HepG2 (cell line): ENCODE measurements around the gene IGF2. TPM values are rescaled to one million over a fixed set of nuclear protein-coding genes. Genes with fewer than 3 reads are reported as not detected.

Source experiments
- ATAC-seq: fragments of 200-7000 bp; cut with Tn5 transposase; 3 replicates; pipeline ENCODE4 v1.9.1; 2020; ENCODE audit warnings: mild to moderate bottlenecking, moderate library complexity
- BruUV-seq: library from RNA; stranded (reverse); fragments of 400-500 nt; replicated peaks from 2 replicates; lab custom pipeline; 2021; lab: Mats Ljungman, UMichigan
- CTCF ChIA-PET: fragments of 300-600 bp; formaldehyde crosslinking; extraction: SDS; loops from one replicate; lab custom pipeline; 2021; ENCODE audit warnings: low total read pairs, inconsistent platforms, low intra/inter-chr PET ratio; lab: Yijun Ruan, JAX
- POLR2A ChIA-PET: fragments of 350-600 bp; sonication (Branson Sonifier 250); formaldehyde crosslinking; loops from one replicate; lab custom pipeline; 2020; ENCODE audit warnings: antibody characterized with exemption, inconsistent platforms; lab: Yijun Ruan, JAX
- DNase-seq: peaks from one replicate; pipeline ENCODE4 v3.0.0-alpha.2; 2015; ENCODE audit warnings: low spot score
- FAIRE-seq: peaks from 3 replicates; lab custom pipeline; 2011; peaks lifted over from hg19 to GRCh38; lab: Jason Lieb, UNC
- H2AFZ ChIP-seq: one replicate; pipeline ENCODE4 v1.6.1; 2011; ENCODE audit warnings: low read length, inconsistent platforms
- H3K27ac ChIP-seq: fragments of 300-600 bp; 3 replicates; pipeline ENCODE4 v1.8.0; 2011; ENCODE audit warnings: mixed run types, mild to moderate bottlenecking, mixed read lengths, low read length, inconsistent platforms; ENCODE audit not compliant: insufficient read depth; ENCODE audit errors: extremely low read length
- H3K27me3 ChIP-seq, 2 experiments: fragments of 200-600 bp in 1 of 2; 2 replicates in 1 of 2; 3 replicates in 1 of 2; pipeline versions ENCODE4 v1.6.0 to v1.8.0; 2011; ENCODE audit warnings: low read length in 2 of 2, mild to moderate bottlenecking in 2 of 2, moderate library complexity in 2 of 2, inconsistent platforms in 1 of 2; ENCODE audit not compliant: insufficient read depth in 2 of 2, control insufficient read depth in 1 of 2
- H3K36me3 ChIP-seq, 2 experiments: fragments of 200-600 bp in 1 of 2; replicated peaks in 1 of 2; 2 replicates in 1 of 2; 3 replicates in 1 of 2; pipeline versions ENCODE4 v1.5.1 to v1.8.0; 2011; ENCODE audit warnings: low read length in 2 of 2, inconsistent platforms in 1 of 2; ENCODE audit not compliant: insufficient read depth in 2 of 2, control insufficient read depth in 1 of 2
- H3K4me1 ChIP-seq: 2 replicates; pipeline ENCODE4 v1.5.1; 2012; ENCODE audit warnings: low read length, inconsistent platforms; ENCODE audit not compliant: insufficient read depth
- H3K4me2 ChIP-seq: 2 replicates; pipeline ENCODE4 v1.6.0; 2011; ENCODE audit warnings: low read depth, low read length, inconsistent platforms
- H3K4me3 ChIP-seq, 3 experiments: fragments of 200-600 bp in 1 of 3; sonication (generic), shearing (Covaris generic) in 1 of 3; replicated peaks in 1 of 3; 2 replicates each; pipeline ENCODE4 v1.5.1; 2011 to 2016; ENCODE audit warnings: low read length in 3 of 3, inconsistent platforms in 2 of 3, low read depth in 2 of 3, mild to moderate bottlenecking in 2 of 3, control low read depth in 1 of 3, mixed read lengths in 1 of 3; ENCODE audit not compliant: insufficient read depth in 1 of 3
- H3K79me2 ChIP-seq: one replicate; pipeline ENCODE4 v1.6.1; 2011; ENCODE audit warnings: low read length, inconsistent platforms; ENCODE audit not compliant: insufficient read depth
- H3K9ac ChIP-seq: 2 replicates; pipeline ENCODE4 v1.6.0; 2011; ENCODE audit warnings: mild to moderate bottlenecking, low read depth, low read length, inconsistent platforms; ENCODE audit not compliant: insufficient read depth
- H3K9me3 ChIP-seq: 2 replicates; pipeline ENCODE4 v1.5.1; 2012; ENCODE audit warnings: mild to moderate bottlenecking, low read length
- H4K20me1 ChIP-seq: 2 replicates; pipeline ENCODE4 v1.6.0; 2011; ENCODE audit warnings: inconsistent platforms, mild to moderate bottlenecking, low read length, moderate library complexity; ENCODE audit not compliant: insufficient read depth
- BATF2 ChIP-seq: sonication (generic); formaldehyde crosslinking; IDR thresholded peaks from 2 replicates; pipeline ENCODE4 v1.8.0; 2022; ENCODE audit warnings: mild to moderate bottlenecking, missing genetic modification reagents, moderate library complexity
- HOXA5 ChIP-seq: sonication (generic); formaldehyde crosslinking; IDR thresholded peaks from 2 replicates; pipeline ENCODE4 v1.4.0; 2020; ENCODE audit warnings: missing genetic modification reagents
- KAT2B ChIP-seq: fragments of 150-350 bp; IDR thresholded peaks from 2 replicates; pipeline ENCODE4 v1.6.1; 2014; ENCODE audit warnings: low read depth, low read length, borderline replicate concordance
- RNF2 ChIP-seq: fragments of 450-650 bp; conservative IDR thresholded peaks from 2 replicates; pipeline ENCODE4 v1.6.1; 2016; ENCODE audit warnings: low read depth
- U2AF2 ChIP-seq: fragments of 200-400 bp; formaldehyde crosslinking; IDR thresholded peaks from 2 replicates; pipeline ENCODE4 v1.6.1; 2017; ENCODE audit warnings: low read depth, mild to moderate bottlenecking, low read length
- ZNF253 ChIP-seq: sonication (generic); formaldehyde crosslinking; IDR thresholded peaks from 2 replicates; pipeline ENCODE4 v1.8.0; 2022; ENCODE audit warnings: mild to moderate bottlenecking, missing genetic modification reagents, borderline replicate concordance
- ZNF430 ChIP-seq: sonication (generic); formaldehyde crosslinking; IDR thresholded peaks from 2 replicates; pipeline ENCODE4 v1.9.0; 2021; ENCODE audit warnings: mild to moderate bottlenecking, missing genetic modification reagents
- ZNF501 ChIP-seq: sonication (generic); formaldehyde crosslinking; IDR thresholded peaks from 2 replicates; pipeline ENCODE4 v1.5.1; 2020; ENCODE audit warnings: mild to moderate bottlenecking, moderate library complexity, missing genetic modification reagents
- ZNF800 ChIP-seq: sonication (generic); formaldehyde crosslinking; IDR thresholded peaks from 2 replicates; pipeline ENCODE4 v1.4.0; 2020; ENCODE audit warnings: missing genetic modification reagents
- WGBS: methylation state at CpG from one replicate; pipeline ENCODE4 v1.1.6; 2017; ENCODE audit warnings: low lambda C conversion rate; 5-methylcytosine and 5-hydroxymethylcytosine counted together
- in situ Hi-C: cut with HindIII; loops from 2 replicates; pipeline ENCODE4 v1.10.0; 2017; ENCODE audit warnings: low pct_unique_long_range_greater_than_20kb; ENCODE audit not compliant: extremely low pct_ligation_motif_present
- intact Hi-C: fragments of 100-400 bp; cut with micrococcal nuclease; formaldehyde crosslinking; loops from one replicate; pipeline ENCODE4 v1.10.0; 2022; ENCODE audit not compliant: unreplicated experiment
- polyA plus RNA-seq, 8 experiments: library from polyadenylated mRNA; depleted of rRNA in 3 of 8; stranded (reverse) in 7 of 8; unstranded in 1 of 8; fragments of >200 nt; fragmentation: Illumina TruSeq in 4 of 8; extraction: Trizol in 4 of 8; gene quantifications; 2 replicates each; pipeline versions ENCODE4 v1.2.1 to v1.2.3, GENCODE V29; 2011 to 2016; ENCODE audit warnings: low read depth in 4 of 8, missing spikeins in 1 of 8, mixed read lengths in 1 of 8; ENCODE audit not compliant: insufficient read depth in 1 of 8
- total RNA-seq, 5 experiments: library from RNA; depleted of rRNA; stranded (reverse); fragments of >200 nt; fragmentation: Illumina TruSeq; extraction: Trizol; gene quantifications; 2 replicates each; pipeline ENCODE4 v1.2.3, GENCODE V29; 2016; ENCODE audit warnings: low read depth in 1 of 5

Gene IGF2
- total and polyA plus RNA-seq, 2 of the 13 experiments (the other 11 are each of a cell fraction or from before 2014, with no cell fraction given): 79.1 to 254 TPM

- H3K36me3 ChIP-seq: no peaks in the 10 kb centered on the region
- POLR2A ChIA-PET: interaction anchor here (2.1 kb wide), 1 partner anchor 157 kb away, joined by 10 read pairs; no protein-coding TSS in a partner anchor
- ATAC-seq: no peak
- TF ChIP-seq U2AF2 (no peak), KAT2B (no peak), HOXA5 (no peak), ZNF253 (CRISPR knock-in tag) (no peak)
- H3K27ac ChIP-seq: no peak overlapping the region
- no peak overlapping the region for H3K9ac ChIP-seq
- intact Hi-C loops (no loop called here), in situ Hi-C loops (no loop called here)
- DNase-seq: no peak
- H3K79me2 ChIP-seq: no peaks in the 10 kb centered on the region
- peaks cover 8 to 65% of the 10 kb centered on the region in 2 experiments for H3K27me3 ChIP-seq
- no peaks in the 10 kb centered on the region for H4K20me1 ChIP-seq
- peak overlapping the region; percentile 61; the same call in 1 of the 2 replicates for H3K4me2 ChIP-seq
- H3K4me1 ChIP-seq: peaks cover 36% of the 10 kb centered on the region
- CTCF ChIA-PET: interaction anchor here (1.0 kb wide), 1 partner anchor 192 kb away, joined by 3 read pairs; no protein-coding TSS in a partner anchor
- BruUV-seq: no TSS peak
- no peak for FAIRE-seq
- peak overlapping the region in 1 of 3 experiments; percentile 53; a peak in 1 of 6 replicates for H3K4me3 ChIP-seq
- H3K9me3 ChIP-seq: no peaks in the 10 kb centered on the region
- H2AFZ ChIP-seq: no peak overlapping the region
- WGBS: 53% methylated on average over 13 of the region's 18 CpGs
Measured at GRCh38 chr11:2144544-2145248, 5.5 kb upstream of the IGF2 start.

- CTCF ChIA-PET: interaction anchor here (1.0 kb wide), 1 partner anchor 191 kb away, joined by 3 read pairs; no protein-coding TSS in a partner anchor
- in situ Hi-C loops: no loop called here
- no peak for TF ChIP-seq ZNF430 (CRISPR knock-in tag)
- TF ChIP-seq ZNF800 (CRISPR knock-in tag): peak; percentile 96
- peak; percentile 71; the same call in 1 of the 2 replicates for TF ChIP-seq ZNF501 (CRISPR knock-in tag)
- peak; percentile 95 for TF ChIP-seq RNF2
- no peak for TF ChIP-seq BATF2
Measured at GRCh38 chr11:2143799-2144543, 4.8 kb upstream of the IGF2 start.

More at GRCh38 chr11:2143799-2144543, 4.8 kb upstream of the IGF2 start:
- no peak for FAIRE-seq
- no peaks in the 10 kb centered on the region for H3K36me3 ChIP-seq
- no peaks in the 10 kb centered on the region for H3K79me2 ChIP-seq
- intact Hi-C loops: no loop called here
- H3K27me3 ChIP-seq: peaks cover 8 to 65% of the 10 kb centered on the region in 2 experiments
- H3K9me3 ChIP-seq: no peaks in the 10 kb centered on the region
- H3K9ac ChIP-seq: no peak overlapping the region
- BruUV-seq: no TSS peak
- DNase-seq: no peak
- no peak overlapping the region for H3K27ac ChIP-seq
- peak overlapping the region; percentile 14 to 53 (median 40); a peak in 3 of 6 replicates for H3K4me3 ChIP-seq
- no peaks in the 10 kb centered on the region for H4K20me1 ChIP-seq
- H2AFZ ChIP-seq: no peak overlapping the region
- POLR2A ChIA-PET: interaction anchor here (0.9 to 2.1 kb wide), 4 partner anchors 105 to 189 kb away, joined by 3 to 10 read pairs (median 6); no protein-coding TSS in a partner anchor
- 5% methylated on average over 51 of the region's 72 CpGs for WGBS
- H3K4me2 ChIP-seq: peak overlapping the region; percentile 61
- no peak for ATAC-seq
- peaks cover 36% of the 10 kb centered on the region for H3K4me1 ChIP-seq
